Calu3 (cell line): ENCODE measurements around the gene HOXD10. TPM values are rescaled to one million over a fixed set of nuclear protein-coding genes. Genes with fewer than 3 reads are reported as not detected.

Source experiments
- BruUV-seq: library from RNA; stranded (reverse); fragments of 400-500 nt; replicated peaks from 2 replicates; lab custom pipeline; 2021; lab: Mats Ljungman, UMichigan
- CTCF ChIA-PET: fragments of 300-600 bp; sonication (Branson Sonifier 250); formaldehyde crosslinking; loops from one replicate; lab custom pipeline; 2022; ENCODE audit warnings: antibody characterized with exemption; lab: Charles Lee
- DNase-seq: peaks from one replicate; pipeline ENCODE4 v3.0.0; 2022
- H3K27ac Mint-ChIP-seq: one replicate; pipeline ENCODE4 v1.8.0; 2022; ENCODE audit warnings: mixed read lengths; ENCODE audit not compliant: unreplicated experiment
- H3K27me3 Mint-ChIP-seq: one replicate; pipeline ENCODE4 v1.8.0; 2022; ENCODE audit warnings: mixed read lengths; ENCODE audit not compliant: unreplicated experiment
- H3K36me3 Mint-ChIP-seq: one replicate; pipeline ENCODE4 v1.8.0; 2022; ENCODE audit warnings: mild to moderate bottlenecking, moderate library complexity, mixed read lengths; ENCODE audit not compliant: insufficient read depth, unreplicated experiment
- H3K4me1 Mint-ChIP-seq: one replicate; pipeline ENCODE4 v1.8.0; 2022; ENCODE audit warnings: mild to moderate bottlenecking, low read depth, mixed read lengths; ENCODE audit not compliant: unreplicated experiment
- H3K4me3 Mint-ChIP-seq: one replicate; pipeline ENCODE4 v1.8.0; 2022; ENCODE audit warnings: mild to moderate bottlenecking, low read depth, moderate library complexity, mixed read lengths; ENCODE audit not compliant: unreplicated experiment
- H3K9me3 Mint-ChIP-seq: one replicate; pipeline ENCODE4 v1.8.0; 2022; ENCODE audit warnings: low read depth, mixed read lengths; ENCODE audit not compliant: unreplicated experiment
- intact Hi-C: fragments of 100-400 bp; cut with micrococcal nuclease; formaldehyde crosslinking; loops from one replicate; pipeline ENCODE4 v1.10.0; 2022; ENCODE audit not compliant: unreplicated experiment
- total RNA-seq: library from RNA; stranded (reverse); gene quantifications from 2 replicates; pipeline ENCODE4 v1.2.3, GENCODE V29; 2022
- TF ChIP-seq, protein P1 (sequence below): fragments of 200-600 bp; IDR thresholded peaks from one replicate; pipeline ENCODE4 v1.8.0; 2022; ENCODE audit warnings: antibody characterized with exemption; ENCODE audit not compliant: unreplicated experiment

The HOXD10 gene
- total RNA-seq, 1 experiment from 2014 or later: not detected

DNA sequence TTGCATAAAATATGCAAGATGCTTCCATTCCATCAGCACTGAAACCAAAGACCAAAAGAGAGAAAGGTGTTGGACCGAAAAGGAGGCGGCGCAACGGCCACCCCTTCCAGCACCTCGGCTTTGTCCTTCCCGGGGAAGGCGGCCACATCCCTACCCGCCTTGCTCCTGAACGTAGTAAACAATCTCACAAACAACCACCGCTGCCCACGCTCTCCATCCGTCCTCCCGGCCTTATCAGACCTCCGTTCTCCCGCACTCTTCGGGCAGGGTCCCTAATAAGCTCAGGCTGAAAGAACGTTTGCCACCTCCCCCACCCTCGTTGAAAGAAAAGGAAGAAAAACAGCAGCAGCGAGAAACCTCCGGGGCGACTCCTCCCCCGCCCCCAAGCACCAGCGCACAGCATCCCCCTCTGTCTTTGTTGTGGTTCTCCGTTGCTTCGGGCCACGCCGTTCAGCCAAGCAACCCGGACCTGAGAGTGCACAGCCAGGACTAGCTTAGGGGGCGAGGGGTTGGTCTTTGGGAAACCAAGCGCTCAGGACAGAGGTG is 37.2 kb upstream of the HOXD10 start:
- CTCF ChIA-PET: interaction anchor here (0.6 to 1.2 kb wide), 2 partner anchors 263 to 374 kb away, joined by 3 to 4 read pairs; no protein-coding TSS in a partner anchor

DNA sequence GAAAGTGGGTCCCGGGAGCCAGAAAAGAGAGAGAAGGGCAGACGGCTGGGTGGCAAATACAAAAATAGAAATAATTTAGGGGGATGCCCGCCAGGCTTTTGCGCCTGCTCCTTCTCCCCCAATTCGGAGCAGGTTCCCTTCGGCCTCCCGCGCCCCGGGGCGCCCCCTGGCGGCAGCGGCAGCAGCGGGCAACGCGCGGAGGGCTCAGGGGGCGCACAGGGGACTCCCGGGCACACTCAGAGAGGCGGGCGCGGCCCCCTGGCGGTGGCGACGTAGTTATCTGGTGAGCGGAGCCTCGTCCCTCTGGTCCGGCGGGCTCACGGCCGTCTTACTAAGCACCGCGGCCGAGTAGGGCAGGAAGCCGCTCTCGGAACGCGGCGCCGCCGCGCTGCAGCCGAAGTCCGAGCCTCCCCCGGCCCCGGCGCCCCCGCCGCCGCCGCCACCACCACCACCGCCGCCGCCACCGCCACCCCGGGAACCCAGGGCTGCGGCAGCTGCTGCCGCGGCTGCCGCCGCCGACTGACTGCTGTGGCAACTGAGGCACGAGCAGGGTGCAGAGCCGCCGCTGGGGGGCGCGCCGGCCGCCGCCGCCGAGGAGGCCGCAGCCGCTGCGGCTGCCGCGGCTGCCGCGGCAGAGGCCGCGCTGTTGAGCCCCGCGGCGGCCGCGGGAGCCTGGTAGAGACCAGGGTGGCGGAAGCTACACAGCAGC is 36.6 kb upstream of the HOXD10 start:
- CTCF ChIA-PET: interaction anchor here (1.0 to 1.2 kb wide), 2 partner anchors 274 to 374 kb away, joined by 3 read pairs; no protein-coding TSS in a partner anchor
- BruUV-seq: no TSS peak
- Mint-ChIP-seq H3K27me3 (peaks cover 34% of the 10 kb centered on the region), H3K27ac (no peak overlapping the region), H3K4me3 (peak overlapping the region; percentile 86), H3K9me3 (peaks cover 2% of the 10 kb centered on the region), H3K36me3 (peaks cover 15% of the 10 kb centered on the region), H3K4me1 (peaks cover 8% of the 10 kb centered on the region)
- DNase-seq: peak; percentile 79
- TF ChIP-seq, protein P1, sequence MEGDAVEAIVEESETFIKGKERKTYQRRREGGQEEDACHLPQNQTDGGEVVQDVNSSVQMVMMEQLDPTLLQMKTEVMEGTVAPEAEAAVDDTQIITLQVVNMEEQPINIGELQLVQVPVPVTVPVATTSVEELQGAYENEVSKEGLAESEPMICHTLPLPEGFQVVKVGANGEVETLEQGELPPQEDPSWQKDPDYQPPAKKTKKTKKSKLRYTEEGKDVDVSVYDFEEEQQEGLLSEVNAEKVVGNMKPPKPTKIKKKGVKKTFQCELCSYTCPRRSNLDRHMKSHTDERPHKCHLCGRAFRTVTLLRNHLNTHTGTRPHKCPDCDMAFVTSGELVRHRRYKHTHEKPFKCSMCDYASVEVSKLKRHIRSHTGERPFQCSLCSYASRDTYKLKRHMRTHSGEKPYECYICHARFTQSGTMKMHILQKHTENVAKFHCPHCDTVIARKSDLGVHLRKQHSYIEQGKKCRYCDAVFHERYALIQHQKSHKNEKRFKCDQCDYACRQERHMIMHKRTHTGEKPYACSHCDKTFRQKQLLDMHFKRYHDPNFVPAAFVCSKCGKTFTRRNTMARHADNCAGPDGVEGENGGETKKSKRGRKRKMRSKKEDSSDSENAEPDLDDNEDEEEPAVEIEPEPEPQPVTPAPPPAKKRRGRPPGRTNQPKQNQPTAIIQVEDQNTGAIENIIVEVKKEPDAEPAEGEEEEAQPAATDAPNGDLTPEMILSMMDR: peak; percentile 93
- intact Hi-C loops: loop anchor here (10.0 kb wide), 1 partner anchor 115 kb away; no protein-coding TSS in a partner anchor

More for the DNA sequence above, 37.2 kb upstream of the HOXD10 start:
- no TSS peak for BruUV-seq
- peaks cover 41% of the 10 kb centered on the region for H3K27me3 Mint-ChIP-seq
- H3K27ac Mint-ChIP-seq: no peak overlapping the region
- peaks cover 15% of the 10 kb centered on the region for H3K36me3 Mint-ChIP-seq
- no peak for DNase-seq
- peaks cover 2% of the 10 kb centered on the region for H3K9me3 Mint-ChIP-seq
- peak overlapping the region; percentile 86 for H3K4me3 Mint-ChIP-seq
- intact Hi-C loops: loop anchor here (10.0 kb wide), 1 partner anchor 115 kb away; no protein-coding TSS in a partner anchor
- TF ChIP-seq, protein P1: no peak
- H3K4me1 Mint-ChIP-seq: peaks cover 8% of the 10 kb centered on the region

DNA sequence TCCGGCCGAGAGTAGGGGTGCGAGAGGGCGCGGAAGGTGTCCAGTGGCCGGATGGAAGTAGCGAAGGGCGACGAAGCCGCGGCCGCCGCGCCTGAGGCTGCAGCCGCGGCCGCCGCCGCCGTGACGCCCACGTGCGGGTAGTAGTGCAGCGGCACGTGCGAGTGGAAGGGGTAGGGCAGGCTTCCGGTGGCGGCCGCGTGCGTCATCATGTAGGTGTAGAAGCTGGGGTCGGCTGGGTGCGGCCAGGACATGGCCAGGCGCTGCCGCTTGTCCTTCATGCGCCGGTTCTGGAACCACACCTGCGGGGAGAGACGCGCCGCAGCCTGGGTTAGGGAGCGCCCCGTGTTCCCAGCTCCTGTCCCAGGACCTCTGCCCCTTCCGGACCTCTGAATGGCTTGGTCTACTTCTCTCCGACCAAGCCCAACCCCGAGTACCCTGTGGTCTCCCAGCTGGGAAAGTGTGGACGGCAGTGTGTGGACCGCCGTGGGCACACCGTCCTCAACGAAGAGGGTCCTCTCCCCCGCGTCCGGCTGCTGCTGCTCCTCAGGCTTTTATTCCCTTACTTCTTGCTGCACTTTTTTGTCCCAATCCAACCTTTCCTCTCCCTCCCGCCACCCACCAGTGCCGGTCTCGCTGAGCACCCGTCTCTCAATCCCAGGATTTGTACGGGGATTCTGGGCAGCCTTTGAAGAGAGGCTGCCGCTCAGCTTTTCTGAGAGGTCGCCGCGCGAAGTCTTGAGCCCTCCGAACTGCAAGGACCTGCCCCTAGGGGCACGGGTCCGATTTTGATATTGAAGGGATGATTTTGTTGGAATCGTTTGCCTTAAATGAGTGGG is 35.8 kb upstream of the HOXD10 start:
- peaks cover 2% of the 10 kb centered on the region for H3K9me3 Mint-ChIP-seq
- H3K36me3 Mint-ChIP-seq: peaks cover 15% of the 10 kb centered on the region
- peak; percentile 30 for DNase-seq
- peaks cover 27% of the 10 kb centered on the region for H3K27me3 Mint-ChIP-seq
- H3K4me1 Mint-ChIP-seq: peaks cover 8% of the 10 kb centered on the region
- H3K27ac Mint-ChIP-seq: no peak overlapping the region
- H3K4me3 Mint-ChIP-seq: peak overlapping the region; percentile 86
- CTCF ChIA-PET: interaction anchor here (1.0 kb wide), 1 partner anchor 275 kb away, joined by 3 read pairs; no protein-coding TSS in a partner anchor
- intact Hi-C loops: no loop called here
- BruUV-seq: no TSS peak
- TF ChIP-seq, protein P1: no peak

DNA sequence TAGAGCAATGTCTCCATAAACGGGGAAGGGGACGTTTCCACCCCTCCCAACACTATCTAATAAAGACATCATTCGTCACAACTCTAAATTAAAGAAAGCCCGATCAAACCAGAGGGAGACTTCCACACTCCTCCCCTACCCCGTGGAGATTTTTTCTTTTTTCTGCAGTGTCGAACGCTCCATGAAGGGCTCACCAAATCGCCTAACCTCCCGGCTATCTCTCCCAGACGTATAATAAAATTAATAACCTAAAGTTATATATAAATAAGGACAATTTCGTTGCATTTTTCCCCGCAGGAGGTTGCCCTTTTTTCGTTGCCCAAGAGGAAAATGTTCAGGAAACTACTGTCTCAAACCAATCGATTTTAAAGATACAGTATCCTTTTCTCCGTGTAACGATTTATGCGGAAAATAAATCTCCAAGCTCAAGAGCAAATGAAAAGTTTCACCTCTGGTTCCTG is 35.2 kb upstream of the HOXD10 start:
- peaks cover 5% of the 10 kb centered on the region for H3K4me1 Mint-ChIP-seq
- intact Hi-C loops: no loop called here
- CTCF ChIA-PET: interaction anchor here (1.0 kb wide), 1 partner anchor 276 kb away, joined by 3 read pairs; no protein-coding TSS in a partner anchor
- BruUV-seq: no TSS peak
- no peak for DNase-seq
- no peak overlapping the region for H3K27ac Mint-ChIP-seq
- peaks cover 15% of the 10 kb centered on the region for H3K36me3 Mint-ChIP-seq
- TF ChIP-seq, protein P1: no peak
- H3K4me3 Mint-ChIP-seq: no peak overlapping the region
- peaks cover 27% of the 10 kb centered on the region for H3K27me3 Mint-ChIP-seq
- H3K9me3 Mint-ChIP-seq: peaks cover 2% of the 10 kb centered on the region
